Stimulated activated CD4-positive, alpha-beta T cell treated with anti-CD3 and anti-CD28 coated beads, Interleukin-2, amount 100 ng/mL, for 48 hours (primary cell): Measurements from ENCODE around the gene ARHGEF28.

Source experiments
- DNase-seq, 2 donors: peaks; one replicate each; pipeline ENCODE4 v3.0.0-alpha.2; 2020

Gene ARHGEF28

GRCh38 chr5:73789851-73790281 lies 163.9 kb downstream of the ARHGEF28 start:
- DNase-seq: no peak

- DNase-seq: no peak
These were observed 165.4 kb downstream of the ARHGEF28 start for GRCh38 chr5:73791389-73791788.

GRCh38 chr5:73792687-73793320 lies 166.8 kb downstream of the ARHGEF28 start:
- DNase-seq: peak; percentile 63 to 64

GRCh38 chr5:73793911-73794310 lies 167.9 kb downstream of the ARHGEF28 start:
- DNase-seq: no peak

- no peak for DNase-seq
These were observed 170.5 kb downstream of the ARHGEF28 start for GRCh38 chr5:73796164-73797131.

- no peak for DNase-seq
These were observed 171.1 kb downstream of the ARHGEF28 start for GRCh38 chr5:73797132-73797510.

- DNase-seq: no peak
These were observed 173.5 kb downstream of the ARHGEF28 start for GRCh38 chr5:73799401-73799972.

GRCh38 chr5:73801686-73802085 lies 175.7 kb downstream of the ARHGEF28 start:
- no peak for DNase-seq

GRCh38 chr5:73805449-73805848 lies 179.5 kb downstream of the ARHGEF28 start:
- no peak for DNase-seq

- no peak for DNase-seq
These were observed 182.9 kb downstream of the ARHGEF28 start for GRCh38 chr5:73808911-73809310.

- no peak for DNase-seq
These were observed 184.4 kb downstream of the ARHGEF28 start for GRCh38 chr5:73810429-73810828.

GRCh38 chr5:73812457-73812856 lies 186.5 kb downstream of the ARHGEF28 start:
- DNase-seq: no peak

- no peak for DNase-seq
These were observed 187.1 kb downstream of the ARHGEF28 start for GRCh38 chr5:73812962-73813588.

GRCh38 chr5:73814233-73814846 lies 188.3 kb downstream of the ARHGEF28 start:
- no peak for DNase-seq

- no peak for DNase-seq
These were observed 189.6 kb downstream of the ARHGEF28 start for GRCh38 chr5:73815631-73816030.

GRCh38 chr5:73816656-73817420 lies 190.8 kb downstream of the ARHGEF28 start:
- no peak for DNase-seq

GRCh38 chr5:73818357-73818756 lies 192.4 kb downstream of the ARHGEF28 start:
- no peak for DNase-seq

GRCh38 chr5:73820326-73820725 lies 194.3 kb downstream of the ARHGEF28 start:
- DNase-seq: no peak

- DNase-seq: no peak
These were observed 195.0 kb downstream of the ARHGEF28 start for GRCh38 chr5:73821003-73821402.

- no peak for DNase-seq
These were observed 196.4 kb downstream of the ARHGEF28 start for GRCh38 chr5:73822278-73822988.

GRCh38 chr5:73822989-73823339 lies 197.0 kb downstream of the ARHGEF28 start:
- DNase-seq: no peak
